ENCODE measurements around the gene C2orf78.
"Not testable (repeated sequence)": the region's sequence is repeated elsewhere in the genome, so short reads cannot be mapped to it uniquely, and the experiment has no call there.

C2orf78 gene

DNA sequence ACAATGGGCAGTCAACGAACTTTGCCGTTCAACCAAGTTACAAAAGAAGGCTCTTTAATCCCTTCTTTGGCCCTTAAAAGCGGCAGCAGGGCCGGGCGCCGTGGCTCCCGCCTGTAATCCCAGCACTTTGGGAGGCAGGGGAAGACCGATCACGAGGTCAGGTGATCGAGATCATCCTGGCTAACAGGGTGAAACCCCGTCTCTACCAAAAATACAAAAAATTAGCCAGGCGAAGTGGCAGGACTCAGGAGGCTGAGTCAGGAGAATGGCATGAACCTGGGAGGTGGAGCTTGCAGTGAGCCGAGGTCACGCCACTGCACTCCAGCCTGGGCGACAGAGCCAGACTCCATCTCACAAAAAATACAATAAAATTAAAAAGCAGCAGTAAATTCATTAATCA is 581 bp upstream of the C2orf78 start:
- DNase-seq = not testable (repeated sequence)

DNA sequence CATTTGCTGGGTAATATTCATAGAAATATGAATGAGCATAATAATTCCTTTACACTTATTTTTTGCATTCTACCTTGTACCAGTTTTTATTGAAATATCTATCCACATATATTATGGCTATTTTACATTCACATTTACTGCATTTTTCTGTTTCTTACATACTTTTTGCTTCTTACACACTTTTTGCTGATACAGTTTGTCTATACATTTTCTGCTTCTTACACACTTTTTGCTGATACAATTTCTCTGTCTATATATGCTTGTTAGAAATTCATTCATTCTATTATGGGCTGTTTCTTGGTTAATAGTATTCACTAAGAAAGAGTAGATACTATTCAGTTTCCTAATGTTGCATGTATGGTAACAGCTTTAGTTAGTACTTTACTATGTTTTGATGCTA is 27.9 kb downstream of the C2orf78 start:
- DNase-seq = no peak

DNA sequence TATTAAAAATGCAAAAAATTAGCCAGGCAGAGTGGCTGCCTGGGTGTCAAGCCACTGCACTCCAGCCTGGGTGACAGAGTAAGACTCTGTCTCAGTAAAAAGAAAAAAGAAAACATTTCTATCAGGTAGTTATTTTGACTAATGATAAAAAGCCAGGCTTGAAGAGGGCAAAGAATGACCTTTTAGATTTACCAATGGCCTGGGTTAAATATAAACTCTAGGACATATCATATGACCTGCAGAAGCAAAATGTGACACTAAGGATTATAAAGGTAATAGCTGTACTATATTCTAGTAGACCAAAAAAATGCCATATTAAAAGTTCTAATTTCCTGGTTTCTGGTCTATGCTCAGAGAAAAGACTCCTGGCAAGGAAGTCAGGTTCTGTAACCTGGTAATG is 28.7 kb downstream of the C2orf78 start:
- DNase-seq = no peak

DNA sequence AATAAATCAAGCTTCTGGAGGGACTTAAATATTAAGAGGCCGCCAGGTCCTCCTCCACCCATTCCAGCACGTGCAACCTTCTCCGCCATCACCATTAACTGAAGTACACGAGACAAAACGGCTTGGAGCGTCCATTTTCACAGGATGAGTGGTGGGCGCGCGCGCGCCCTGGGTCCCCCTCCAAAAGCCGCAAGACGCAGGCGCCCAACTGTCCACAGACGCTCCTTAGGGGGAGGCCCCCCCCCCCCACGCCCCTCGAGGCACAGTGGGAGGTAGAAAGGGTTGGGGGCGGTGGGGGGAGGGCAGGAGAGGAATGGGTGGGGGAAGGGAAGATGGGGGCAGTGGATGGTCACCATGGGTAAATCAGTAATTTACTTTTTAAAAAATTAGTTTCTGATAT is 34.3 kb downstream of the C2orf78 start:
- no peak for DNase-seq

DNA sequence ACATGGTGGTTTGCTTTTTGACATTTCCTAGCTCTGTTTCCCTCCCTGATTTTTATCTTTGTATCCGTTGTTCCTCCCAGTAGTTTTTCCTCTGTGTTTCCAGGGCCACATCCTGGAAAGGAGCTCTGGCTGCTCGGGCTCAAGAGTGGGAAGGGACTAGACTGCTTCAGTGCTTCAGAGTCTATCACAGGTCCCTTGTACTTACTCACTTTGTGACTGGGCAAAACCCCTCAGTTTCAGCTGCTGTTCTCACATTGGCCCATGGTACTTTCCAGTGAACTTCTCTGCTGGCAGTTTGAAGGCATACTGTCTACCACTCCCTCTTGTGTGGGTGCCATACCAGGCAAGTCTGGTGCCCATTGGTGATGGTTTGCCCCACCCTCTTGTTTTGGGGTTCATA is 37.2 kb downstream of the C2orf78 start:
- DNase-seq = no peak

DNA sequence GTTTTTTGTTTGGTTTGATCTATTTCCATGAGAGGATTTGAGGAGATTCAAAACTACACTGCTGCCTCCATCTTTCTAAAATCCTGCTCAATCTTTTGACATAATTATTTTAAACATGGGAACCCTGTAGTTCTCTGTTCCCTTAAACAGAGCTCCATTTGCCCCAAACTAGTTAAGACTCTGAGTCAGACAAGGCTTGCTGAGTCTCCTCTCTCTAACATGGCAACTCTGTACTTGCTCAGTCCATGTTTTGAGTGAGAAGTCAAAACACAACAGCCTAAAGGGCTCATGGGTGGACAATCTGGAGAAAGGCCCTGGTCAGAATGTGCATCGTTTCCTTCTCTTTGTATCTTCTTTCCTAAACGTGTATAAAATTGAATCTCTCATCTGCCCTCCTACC is 37.7 kb downstream of the C2orf78 start:
- no peak for DNase-seq

DNA sequence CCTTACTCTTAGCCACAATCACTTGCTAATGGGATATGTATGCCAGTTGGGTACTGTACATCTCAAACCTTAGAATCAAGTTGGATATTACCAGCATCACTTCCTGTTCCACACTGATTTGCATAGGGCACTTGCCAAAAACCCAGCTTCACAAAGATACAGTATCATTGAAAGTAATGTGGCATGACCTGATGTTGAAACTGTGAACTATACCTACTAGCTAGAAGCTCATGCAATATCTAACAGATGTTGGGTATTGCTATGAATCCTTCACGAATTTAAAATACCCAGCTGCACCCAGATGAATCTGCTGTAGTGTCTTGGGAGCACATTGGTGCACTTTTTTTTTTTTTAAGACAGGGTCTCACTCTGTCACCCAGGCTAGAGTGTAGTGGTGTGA is 38.3 kb downstream of the C2orf78 start:
- DNase-seq = no peak

DNA sequence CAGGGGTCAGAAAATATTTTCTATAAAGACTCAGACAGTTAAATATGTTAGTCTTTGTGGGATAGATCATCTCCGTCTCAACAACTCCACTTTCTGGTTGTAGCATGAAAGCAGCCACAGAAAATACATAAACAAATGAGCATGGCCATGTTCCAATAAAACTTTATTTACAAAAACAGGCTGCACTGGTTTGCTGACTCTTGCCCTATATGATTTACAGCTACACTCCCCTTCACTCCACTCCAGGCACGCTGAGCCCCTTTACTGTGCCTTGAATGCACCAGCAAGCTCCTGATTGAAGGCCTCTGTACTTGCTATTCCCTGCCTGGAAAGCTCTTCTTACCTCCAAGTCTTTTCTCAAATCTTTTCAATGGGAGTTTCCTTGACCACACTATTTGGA is 39.0 kb downstream of the C2orf78 start:
- no peak for DNase-seq

DNA sequence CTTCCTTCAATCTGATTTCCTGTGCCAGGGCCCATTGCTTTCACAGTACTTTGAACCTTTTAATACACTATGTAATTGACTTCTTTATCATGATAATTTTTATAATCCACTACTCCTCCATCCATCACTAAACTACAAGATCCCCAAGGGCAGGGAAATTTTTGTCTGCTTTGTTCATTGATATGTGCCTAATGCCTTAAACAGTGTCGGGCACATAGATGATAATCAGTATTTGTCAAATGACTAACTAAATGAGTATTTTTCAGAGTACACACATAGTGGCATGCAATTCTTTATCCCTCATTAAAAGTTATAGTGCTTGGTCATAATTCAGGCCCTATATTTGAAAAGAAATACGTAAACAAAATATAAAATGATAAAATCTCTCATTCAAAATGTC is 39.4 kb downstream of the C2orf78 start:
- no peak for DNase-seq

DNA sequence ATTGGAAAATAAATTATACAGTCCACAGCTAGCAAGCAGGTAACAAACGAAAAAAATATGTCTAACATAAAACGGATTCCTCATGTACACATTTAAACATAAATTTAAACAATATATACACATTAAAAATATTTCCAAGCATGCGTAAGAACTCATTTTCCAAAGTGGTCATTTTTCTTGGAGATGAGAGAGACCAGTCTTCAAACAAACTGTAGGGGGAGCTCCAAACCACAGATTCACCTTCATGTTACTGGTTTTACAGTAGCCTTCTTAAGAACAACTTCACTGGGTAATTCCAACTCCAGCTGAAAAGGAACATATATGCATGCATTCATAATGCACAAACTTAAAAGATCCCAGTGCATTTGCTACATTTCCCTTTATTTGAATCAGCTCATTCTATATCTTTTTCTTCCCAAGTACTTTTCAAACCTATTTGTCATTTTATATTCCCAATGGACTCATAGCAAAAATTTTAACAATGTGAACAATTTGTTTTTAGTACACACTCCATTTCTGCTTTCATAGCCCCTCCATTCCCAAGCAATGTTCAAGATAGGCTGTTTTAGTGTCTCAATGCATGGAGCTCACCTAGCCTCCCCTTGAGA is 40.0 kb downstream of the C2orf78 start:
- no peak for DNase-seq

DNA sequence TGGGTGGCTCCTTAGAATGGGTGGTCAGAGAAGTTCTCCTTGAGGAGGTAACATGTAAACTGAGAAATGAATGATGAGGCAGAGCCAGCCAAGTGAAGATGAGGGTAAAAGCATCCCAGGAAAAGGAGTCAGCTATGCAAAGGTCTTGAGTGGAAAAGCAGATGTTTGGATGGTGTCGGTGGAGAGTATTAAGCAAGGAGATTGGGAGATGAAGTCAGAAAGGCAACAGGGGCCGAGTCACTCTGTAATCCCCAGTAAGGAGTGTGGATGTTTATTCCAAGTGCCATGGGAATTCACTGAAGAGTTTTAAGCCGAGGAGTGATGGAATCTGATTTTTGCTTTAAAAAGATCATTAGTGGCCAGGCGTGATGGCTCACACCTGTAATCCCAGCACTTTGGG is 41.4 kb downstream of the C2orf78 start:
- DNase-seq = no peak

DNA sequence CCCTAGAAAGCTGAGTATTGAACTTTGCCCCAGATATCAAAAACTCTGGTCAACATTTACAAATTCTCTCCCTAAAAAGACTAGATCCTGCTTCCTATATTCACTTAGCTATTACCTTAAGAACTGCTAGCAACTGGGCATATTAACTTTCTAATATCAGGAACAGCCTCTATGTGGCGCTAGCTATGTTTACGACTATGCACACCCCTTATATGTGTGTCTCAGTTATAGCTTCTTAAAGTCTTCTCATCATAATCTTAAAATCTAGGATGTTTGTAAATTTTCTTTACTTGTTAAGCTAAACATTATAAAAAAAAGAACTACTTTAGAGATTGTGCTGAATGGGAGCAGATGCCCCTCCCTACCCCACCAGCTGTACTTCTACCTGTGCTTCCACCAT is 43.0 kb downstream of the C2orf78 start:
- DNase-seq = no peak

DNA sequence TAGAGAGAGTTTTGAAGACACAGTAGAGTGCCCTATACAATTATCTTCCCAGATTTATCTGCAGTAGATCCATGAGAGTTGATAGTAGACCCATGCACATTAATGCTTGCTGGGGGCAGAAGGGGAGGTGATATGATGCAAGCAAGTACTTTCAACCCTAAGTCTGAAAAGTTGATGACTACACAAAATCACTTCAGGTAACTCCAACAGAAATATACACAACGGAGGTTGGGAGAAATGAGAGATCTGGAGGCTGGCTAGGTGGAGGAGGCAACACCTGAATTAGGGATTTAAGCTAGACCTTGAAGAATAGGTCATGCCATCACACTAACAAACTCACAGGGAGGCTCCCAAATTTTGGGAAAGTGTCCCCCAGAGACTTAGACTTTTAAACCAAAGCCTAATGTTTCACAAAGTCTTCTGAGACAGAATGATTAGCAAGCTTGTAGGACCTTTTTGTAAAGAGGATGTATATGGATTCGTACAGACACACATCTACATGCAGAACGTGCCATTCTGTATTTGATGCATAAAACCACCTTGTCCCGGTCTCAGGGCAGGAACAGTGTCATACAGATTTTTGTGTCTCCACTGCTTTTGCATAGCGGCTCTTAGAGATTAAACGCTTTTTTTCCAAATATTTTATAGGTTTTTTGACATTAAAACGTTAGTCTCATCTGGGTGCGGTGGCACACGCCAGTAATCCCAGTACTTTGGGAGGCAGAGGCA is 43.8 kb downstream of the C2orf78 start:
- DNase-seq = no peak

DNA sequence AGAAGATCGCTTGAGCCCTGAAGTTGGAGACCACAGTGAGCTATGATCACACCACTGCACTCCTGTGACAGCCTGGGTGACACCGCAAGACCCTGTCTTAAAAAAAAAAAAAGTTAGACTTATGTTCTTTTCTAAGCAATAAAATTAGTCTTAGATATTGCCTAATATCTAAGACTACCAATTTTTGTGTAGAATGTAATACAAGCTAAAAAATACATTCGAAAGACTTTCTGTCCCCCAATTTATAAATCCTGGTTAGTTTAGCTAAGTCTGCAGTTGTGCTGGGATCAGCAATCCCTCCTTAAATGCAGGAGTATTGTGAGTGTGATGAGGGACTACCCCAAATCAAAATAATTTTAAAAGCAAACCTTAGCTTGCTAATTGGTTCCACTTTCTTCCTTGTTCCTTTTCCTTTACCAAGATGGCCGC is 44.4 kb downstream of the C2orf78 start:
- no peak for DNase-seq

DNA sequence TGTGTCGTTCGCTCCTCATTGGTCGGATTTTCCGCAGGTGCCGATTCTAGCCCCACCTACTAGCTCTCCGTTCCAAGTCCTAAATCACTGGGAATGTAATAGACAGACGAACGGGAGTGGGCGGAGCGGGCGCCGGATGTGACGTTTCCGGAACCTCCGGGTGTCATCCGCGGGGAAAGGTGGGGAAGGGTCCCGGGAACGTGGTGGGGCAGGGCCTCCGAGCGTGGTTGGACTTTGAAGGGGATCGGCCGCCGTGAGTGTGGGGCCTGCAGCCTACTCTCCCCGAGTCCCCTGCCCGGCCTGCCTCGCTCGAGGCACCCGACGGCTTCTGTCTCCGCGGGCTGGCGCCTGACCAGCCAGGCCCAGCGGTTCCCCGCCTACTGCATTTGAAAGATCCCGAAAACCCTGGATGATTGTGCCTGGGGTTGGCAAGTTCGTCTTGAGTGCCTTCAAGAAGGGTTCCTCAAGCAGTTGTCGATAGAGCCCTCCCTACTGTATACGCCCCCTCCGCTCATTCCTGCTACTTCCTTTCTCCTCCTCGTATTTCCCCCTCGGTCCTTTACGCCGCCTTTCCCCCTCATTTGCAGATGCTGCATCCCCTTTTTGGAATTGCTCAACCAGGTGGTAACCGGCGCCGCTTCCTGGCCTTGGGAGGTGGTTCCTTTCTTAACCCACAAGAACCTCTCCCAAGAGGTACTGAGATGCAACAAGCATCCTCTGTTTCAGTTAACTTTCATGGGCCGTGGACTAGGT is 45.0 kb downstream of the C2orf78 start, which contains the start of gene STAMBP:
STAMBP (plus strand) TSS at position 144 of the 753 bp plus-strand sequence. CDS start 1,896 bp downstream, outside the sequence.
- peak; percentile 88 for DNase-seq

DNA sequence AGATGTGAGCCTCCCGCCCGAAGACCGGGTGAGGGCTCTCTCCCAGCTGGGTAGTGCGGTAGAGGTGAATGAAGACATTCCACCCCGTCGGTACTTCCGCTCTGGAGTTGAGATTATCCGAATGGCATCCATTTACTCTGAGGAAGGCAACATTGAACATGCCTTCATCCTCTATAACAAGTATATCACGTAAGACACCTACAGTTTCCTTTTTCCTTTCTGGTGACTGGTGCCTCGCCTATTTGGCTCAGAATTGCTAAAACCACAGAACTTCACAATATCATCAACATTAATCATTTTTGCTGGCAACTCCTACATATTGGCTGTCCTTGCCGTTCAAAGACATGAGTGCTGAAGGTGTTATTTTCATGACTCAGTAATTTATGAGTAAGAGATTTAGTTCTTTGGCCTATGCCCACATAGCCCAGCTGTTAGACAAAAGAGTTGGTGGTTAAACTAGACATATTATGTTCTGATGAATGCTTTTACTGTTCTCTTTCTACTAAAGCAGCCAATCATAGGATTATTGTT is 47.0 kb downstream of the C2orf78 start:
- DNase-seq = no peak

DNA sequence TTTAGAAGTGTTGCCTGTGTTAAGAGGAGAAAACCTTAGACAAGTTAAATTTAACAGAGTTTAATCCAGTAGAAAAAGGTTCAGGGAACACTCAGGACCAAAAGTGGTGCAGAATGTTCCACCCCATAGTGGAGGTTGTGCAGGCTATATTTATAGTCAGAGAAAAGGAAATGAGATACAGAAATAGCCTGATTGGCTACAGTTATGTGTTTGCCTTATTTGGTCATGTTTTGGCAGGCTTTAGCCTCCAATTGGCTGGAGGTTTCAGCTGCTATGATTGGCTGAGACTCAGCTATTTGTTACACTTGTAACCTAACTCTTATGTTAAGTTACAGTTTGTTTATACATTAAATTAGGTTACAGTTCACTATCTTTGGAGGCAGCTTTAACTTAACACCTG is 48.9 kb downstream of the C2orf78 start:
- no peak for DNase-seq

DNA sequence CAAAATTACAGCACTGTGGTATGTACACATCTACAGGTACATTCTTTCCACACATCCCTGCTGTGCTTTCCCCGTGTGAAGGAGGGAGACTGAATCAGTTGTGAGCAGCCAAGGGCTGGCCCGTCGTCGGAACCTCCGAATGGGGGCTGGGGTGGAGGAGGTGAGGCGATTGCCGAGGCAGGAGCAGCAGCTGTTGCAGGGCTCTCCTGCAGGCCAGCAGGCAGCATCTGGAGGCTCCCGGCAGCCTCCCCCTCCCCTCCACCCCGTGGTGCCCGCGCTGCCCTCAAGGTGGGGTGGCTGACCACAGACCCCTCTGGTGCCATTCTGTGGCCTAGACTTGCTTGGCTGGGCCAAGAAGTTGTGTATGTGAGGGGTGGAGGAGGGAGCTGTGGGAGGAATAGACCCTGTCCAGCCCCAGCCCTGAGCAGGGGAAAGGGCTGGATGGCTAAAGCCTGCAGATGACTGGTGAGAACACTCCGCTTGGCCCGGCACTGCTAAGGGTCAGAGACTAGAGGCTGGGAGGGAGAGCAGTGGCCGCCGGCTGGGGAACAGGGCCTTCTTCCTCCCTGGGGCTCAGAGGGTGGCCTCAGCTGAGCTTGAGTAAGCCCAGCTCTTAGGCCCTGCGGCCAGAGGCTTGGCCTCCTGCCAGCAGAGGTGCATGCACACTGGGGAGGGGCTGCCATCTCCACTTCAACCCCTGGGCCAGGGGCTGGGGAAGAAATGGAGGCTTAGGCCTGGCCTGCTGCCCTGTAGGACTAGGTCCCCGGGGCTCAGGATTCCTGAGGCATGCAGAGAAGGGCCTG is 52.4 kb downstream of the C2orf78 start:
- no peak for DNase-seq

DNA sequence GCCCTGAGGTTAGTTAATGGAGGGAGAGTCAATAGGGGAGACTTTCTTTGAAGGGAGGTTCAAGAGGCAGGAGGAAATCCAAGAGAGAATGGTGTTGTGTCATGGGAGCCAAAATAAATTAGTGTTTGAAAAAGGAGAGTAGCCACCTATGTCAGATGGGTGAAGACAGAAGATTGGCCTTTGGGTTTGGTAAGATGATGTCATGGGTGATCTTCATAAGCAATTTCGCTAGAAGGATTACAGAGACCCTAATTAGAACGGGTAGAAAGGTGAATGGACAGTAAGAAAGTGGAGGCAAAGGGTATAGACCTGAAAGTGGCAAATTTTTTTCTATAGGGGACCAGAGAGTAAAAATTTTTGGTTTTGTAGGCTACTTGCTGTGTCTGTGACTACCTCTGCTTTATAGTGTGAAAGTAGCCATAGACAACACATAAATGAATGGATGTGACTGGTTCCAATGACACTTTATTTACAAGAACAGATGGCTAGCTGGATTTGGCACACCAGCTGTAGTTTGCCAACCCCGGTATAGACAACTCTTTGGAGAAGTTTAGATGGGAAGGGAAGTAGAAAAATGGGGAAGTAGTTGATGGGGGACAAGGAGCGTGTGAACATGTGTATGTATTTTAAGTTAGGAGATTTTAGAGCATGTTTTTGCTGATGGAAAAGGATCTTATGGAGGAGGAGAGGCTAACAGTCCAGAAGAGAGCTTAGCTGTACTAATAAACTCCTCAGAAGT is 54.0 kb downstream of the C2orf78 start:
- DNase-seq = no peak

DNA sequence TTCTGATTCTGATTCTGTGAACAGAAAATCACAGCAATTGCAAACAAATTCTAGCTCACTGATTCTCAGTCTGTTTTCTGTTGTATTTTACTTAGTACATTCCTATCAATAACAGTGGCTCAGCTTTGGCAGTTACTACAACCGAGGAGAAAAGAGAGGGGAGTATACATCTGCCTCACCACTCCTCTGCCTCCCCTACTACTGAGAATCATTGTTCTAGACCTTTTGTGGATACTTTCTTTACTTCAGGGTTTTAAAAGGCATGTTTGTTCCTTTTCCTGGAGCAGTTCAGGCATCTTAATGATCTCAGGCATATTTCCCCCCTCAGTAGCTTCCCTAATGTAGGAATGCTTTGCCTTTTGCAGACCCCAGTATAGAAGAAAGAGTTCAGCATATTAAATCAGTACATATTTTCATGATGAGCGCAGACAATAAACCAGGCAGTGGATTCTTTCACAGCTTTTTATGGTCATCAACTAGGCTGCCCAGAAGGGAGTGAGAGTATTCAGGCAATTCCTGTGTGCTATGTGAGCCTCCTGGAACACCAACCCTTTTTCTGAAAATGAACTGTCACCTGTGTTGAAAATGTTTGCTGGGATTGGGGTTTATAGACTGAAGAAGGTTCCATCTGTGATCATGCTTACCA is 55.0 kb downstream of the C2orf78 start:
- DNase-seq = no peak

DNA sequence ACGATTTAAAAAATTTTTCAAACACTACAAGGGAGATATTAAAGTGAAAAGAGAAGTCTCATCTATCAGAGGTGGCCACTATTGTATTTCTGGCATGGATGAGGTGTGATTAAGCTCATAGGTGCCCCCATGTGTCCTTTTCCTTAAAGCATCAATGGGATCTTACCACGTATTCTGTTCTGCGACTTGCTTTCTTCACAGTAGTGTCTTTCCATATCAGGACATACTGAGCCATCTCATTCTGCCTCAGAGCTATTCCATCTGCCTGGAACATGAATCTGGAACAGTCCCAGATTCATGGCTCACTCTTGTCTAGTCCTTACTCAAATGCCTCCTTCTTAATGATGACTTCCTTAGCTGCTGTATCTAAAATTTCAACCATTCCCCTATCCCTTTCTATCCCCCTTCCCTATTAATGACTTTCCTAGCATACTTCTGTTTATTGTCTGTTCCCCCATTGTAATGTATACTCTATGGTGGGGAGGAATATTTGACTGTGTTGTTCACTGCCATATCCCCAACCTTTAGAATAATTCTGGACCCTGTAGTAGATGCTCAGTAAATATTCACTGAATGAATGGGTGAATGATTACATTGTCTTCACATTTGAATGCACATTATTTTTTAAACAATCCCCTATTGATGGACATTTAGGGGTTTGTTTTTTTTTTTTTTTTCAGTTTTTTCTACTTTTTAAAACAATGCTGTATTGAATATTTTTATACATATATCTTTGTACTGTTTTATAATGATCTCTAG is 55.8 kb downstream of the C2orf78 start:
- DNase-seq = no peak

Measured in T-helper 9 cell (primary cell).